ENCODE results near the gene SERPINA4.

The SERPINA4 gene

GRCh38 chr14:94611179-94611578, 49.9 kb downstream of the SERPINA4 start:
- no peak overlapping the region for H3K27ac ChIP-seq
- TF ChIP-seq CTCF (IDR thresholded peaks at IDR 0.05) (no peak), ZFX (IDR thresholded peaks at IDR 0.05; ENCODE audit: borderline replicate concordance) (no peak)

- no peak within 1 kb of the TSS for H3K27ac ChIP-seq
- TF ChIP-seq CTCF (IDR thresholded peaks at IDR 0.05) (no peak), ZFX (IDR thresholded peaks at IDR 0.05; ENCODE audit: borderline replicate concordance) (no peak)
Observed at GRCh38 chr14:94612174-94612573, 50.9 kb downstream of the SERPINA4 start, which contains the start of gene SERPINA3. Gene SERPINA3, plus strand, starts transcription at chr14:94612391. Its CDS starts 2,051 bp downstream, at chr14:94614442.

- H3K27ac ChIP-seq, result no peak overlapping the region
- TF ChIP-seq CTCF (IDR thresholded peaks at IDR 0.05) (no peak), ZFX (IDR thresholded peaks at IDR 0.05; ENCODE audit: borderline replicate concordance) (no peak)
Observed at GRCh38 chr14:94612580-94613554, 51.6 kb downstream of the SERPINA4 start.

GRCh38 chr14:94613720-94614644, 52.7 kb downstream of the SERPINA4 start:
- H3K27ac ChIP-seq, result no peak overlapping the region
- no peak for TF ChIP-seq CTCF (IDR thresholded peaks at IDR 0.05)
- TF ChIP-seq ZFX (IDR thresholded peaks at IDR 0.05; ENCODE audit: borderline replicate concordance), result no peak

- TF ChIP-seq CTCF (IDR thresholded peaks at IDR 0.05), result no peak
- TF ChIP-seq ZFX (IDR thresholded peaks at IDR 0.05; ENCODE audit: borderline replicate concordance), result no peak
- no peak overlapping the region for H3K27ac ChIP-seq
Observed at GRCh38 chr14:94614802-94615201, 53.6 kb downstream of the SERPINA4 start.

- TF ChIP-seq CTCF (IDR thresholded peaks at IDR 0.05) (no peak), ZFX (IDR thresholded peaks at IDR 0.05; ENCODE audit: borderline replicate concordance) (no peak)
- no peak overlapping the region for H3K27ac ChIP-seq
Observed at GRCh38 chr14:94615254-94615653, 54.0 kb downstream of the SERPINA4 start.
